Measurements from ENCODE around the gene EVI5.
"Not testable (repeated sequence)": the region's sequence is repeated elsewhere in the genome, so short reads cannot be mapped to it uniquely, and the experiment has no call there.

Gene EVI5

DNA sequence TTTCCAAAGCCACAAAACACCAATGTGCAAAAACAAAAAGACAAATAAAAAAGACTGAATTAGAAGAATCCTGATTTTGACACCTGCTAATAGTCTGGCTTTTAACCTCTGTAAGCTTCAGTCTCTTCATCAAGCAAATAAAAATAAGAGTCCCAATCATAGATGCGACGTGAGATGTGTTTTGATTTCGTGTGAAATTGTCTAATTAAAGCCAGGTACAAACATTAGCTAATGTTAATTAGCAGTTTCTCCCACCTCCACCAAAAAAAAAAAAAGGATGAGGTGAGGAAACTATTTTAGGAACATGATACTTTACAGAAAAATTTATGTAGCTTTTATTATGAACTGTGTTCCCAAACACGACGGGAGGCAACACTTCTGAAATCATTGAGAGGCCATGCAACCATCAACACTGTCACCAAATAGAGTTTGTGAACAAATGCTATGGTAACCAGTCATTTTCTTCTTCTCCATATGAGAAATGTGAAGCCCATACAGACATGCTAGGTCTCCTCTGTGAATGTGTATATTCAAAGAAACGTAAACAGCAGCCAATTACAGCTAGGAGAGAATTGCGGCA lies 6.7 kb upstream of the EVI5 start:
- no peak for DNase-seq (ENCODE audit: low spot score)

DNA sequence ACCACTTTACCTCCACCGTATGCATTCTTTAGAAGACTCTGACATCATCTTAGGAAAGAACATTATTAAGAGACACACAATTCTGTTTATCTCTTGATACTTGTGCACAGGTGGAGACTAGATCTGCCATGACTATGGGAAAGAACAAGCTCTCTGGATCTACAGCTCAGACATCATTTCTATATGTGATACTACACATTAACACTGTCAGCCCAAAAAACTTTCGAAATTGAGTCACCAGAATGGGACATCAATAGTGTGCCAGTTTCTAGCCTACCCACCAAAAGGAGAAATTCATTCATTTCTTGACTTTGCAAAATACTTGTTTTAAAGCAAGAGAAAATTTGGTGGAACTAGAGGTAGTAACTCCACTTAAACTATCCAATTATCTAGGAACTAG lies 6.0 kb upstream of the EVI5 start:
- no peak for DNase-seq (ENCODE audit: low spot score)

DNA sequence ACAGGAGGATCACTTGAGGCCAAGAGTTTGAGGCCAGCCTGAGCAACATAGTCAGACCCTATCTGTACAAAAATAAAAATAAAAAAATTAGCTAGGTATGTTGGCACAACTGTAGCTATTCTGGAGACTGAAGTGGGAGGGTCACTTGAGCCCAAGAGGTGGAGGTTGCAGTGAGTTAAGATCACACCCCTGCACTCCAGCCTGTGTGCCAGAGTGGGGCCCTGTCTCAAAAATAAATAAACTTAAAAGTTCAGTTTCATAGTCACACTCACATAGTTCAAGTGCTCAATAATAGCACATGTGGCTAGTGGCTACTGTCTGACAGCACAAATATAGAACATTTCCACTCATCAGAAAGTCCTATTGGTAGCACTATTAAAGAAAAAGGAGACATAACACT lies 5.2 kb upstream of the EVI5 start:
- DNase-seq (ENCODE audit: low spot score): no peak

DNA sequence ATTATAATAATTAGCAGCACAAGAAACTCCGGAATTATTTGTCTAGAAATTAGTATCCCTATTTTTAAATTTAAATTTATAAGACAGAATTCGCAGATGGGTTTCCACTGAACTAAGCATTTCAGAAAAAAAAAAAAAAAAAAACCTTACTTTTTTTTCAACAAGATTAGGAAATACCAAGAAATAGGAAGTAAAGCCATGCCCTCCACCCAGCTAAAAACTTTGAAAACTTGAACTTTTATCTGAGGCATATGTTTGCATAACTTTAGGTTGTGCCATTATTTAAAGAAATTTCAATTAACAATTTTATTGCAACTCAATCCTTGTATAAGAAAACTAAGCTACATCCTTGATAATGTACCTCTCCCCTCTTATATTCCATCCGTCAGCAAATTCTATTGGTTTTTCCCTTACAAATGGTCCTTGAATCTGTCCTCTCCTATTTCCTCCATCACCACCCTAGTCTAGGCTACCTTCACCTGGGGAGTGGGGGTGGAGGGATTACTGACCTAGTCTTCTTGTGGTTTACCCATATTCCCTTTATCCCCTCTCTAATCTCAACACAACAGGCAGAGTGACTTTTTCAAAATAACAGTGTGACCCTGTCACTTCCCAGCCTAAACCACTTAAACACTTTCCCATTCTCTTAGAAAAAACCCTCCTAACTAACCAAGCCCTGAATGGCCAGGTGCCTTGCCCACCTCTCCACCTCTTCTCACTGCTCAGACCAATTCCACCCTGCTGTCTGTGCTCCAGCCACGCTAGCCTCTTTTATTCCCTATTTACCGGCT lies 1.4 kb upstream of the EVI5 start:
- DNase-seq (ENCODE audit: low spot score): no peak

DNA sequence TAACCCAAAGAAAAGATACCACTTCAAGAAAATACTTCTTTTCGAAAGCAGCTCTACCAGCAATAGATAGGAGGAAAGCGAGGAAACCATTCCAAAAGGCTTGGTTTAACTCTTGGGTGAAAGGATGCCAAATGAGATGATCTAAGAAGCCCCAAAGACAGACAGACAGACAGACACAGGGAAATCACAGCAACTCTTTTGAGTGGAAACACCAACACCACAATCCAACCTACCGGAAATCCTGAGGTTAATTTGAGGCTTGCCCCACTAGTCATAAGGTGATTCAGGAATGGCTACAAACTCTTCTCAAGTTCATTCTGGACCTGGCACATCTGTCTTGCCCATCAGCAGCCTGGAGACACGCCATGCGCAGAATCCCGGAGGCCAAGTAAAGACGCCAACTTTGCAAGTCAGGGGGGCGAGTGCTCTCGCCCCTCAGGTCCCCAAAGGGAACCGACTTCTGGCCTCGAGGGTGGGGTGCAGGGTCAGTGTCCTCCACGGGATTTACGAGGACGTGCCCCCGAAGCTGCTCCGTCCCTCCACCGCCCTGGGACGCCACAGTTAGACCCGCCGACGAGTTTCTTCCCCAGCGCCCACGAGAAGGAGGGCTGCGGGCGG lies 778 bp downstream of the EVI5 start:
- no peak for DNase-seq (ENCODE audit: low spot score)

DNA sequence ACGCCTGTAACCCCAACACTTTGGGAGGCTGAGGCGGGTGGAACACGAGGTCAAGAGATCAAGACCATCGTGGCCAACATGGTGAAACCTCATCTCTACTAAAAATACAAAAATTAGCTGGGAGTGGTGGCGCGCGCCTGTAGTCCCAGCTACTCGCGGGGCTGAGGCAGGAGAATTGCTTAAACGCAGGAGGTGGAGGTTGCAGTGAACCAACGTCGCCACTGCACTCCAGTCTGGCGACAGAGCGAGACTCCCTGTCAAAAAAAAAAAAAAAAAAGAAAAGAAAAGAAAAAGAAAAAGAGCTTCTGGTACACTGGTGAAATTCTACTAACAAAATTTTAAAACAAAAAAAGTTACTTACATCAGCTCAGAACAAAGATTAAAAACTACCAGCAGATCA lies 1.4 kb downstream of the EVI5 start:
- DNase-seq (ENCODE audit: low spot score): not testable (repeated sequence)

DNA sequence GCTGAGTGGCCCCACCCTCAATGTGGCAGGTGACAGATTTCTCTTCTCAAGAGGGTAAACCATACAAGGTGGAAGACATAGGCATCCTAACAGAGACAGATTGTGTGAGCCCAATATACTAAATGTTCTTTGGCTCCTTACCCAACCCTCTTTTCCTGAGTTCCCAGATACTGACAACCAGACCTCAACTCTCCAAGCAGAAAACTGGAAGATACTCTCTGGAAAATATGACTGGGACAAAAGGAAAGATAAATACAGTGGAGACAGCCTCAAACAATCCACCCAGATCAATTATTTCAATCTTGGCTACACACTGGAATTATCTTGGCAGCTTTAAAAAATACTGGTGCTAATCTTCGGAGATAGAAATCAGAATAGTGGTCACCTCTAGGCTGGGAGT lies 6.5 kb downstream of the EVI5 start:
- DNase-seq (ENCODE audit: low spot score): no peak

DNA sequence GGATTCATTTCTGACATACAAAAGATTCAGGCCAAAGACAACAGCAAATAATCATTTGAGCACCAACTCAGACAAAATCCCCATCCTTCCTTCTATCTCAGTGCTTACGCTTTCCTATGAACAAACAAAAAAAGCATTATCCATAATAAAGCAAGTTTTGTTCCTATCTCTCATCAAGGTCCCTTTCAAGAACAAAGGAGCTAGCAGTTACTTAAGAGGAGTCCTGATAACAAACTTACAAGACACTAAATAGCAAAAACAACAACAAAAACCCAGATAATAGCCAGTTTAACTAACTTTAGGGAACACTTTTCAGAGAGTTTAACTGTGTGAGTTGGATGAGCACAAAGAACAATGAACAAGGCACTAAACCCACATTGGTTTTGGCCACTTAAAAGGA lies 10.5 kb downstream of the EVI5 start:
- no peak for DNase-seq (ENCODE audit: low spot score)

DNA sequence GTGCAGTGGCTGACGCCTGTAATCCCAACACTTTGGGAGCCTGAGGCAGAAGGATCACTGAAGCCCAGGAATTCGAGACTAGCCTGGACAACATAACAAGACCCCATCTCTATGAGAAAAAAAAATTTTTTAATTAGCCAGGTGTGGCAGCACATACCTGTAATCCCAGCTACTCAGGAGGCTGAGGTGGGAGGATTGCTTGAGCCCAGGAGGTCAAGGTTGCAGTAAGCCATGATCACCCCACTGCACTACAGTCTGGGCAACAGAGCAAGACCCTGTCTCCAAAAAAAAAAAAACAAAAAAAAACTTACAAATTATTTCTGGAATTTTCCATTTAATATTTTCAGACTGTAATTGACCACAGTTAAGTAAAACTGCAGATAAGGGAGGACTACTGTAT lies 11.2 kb downstream of the EVI5 start:
- not testable (repeated sequence) for DNase-seq (ENCODE audit: low spot score)

DNA sequence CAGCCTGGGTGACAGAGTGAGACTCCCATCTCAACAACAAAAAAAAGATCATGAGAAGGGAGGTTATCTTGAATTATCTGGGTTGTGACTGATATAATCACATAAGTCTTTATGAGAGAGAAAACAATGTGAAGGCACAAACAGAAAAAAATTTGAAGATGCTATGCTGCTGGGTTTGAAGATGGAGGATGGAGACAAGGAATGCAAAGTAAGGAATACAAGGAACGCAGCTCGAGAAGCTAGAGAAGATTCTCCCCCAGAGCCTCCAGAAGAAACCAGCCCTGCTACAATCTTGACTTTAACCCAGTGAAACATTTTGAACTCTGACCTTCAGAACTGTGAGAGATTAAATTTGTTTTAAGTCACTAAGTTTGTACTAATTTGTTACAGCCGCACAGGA lies 15.1 kb downstream of the EVI5 start:
- DNase-seq (ENCODE audit: low spot score): no peak

DNA sequence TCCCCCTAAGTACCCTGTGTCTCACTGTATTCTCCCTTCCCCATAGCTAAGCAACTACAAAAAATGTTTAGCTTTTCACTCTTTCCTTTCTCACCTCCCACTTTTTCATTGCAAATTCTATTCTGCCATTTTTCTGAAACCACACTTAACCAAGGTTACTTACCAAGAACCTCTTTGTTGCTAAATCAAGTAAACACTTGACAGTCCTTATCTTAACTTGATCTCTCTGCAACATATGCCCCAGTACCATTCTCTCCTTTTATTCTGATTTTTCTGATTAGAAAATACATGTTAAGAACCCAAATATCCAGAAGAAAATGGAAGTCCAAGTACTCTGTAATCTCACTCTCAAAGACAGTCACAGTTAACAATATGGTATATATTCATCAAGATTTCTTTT lies 16.0 kb downstream of the EVI5 start:
- no peak for DNase-seq (ENCODE audit: low spot score)

DNA sequence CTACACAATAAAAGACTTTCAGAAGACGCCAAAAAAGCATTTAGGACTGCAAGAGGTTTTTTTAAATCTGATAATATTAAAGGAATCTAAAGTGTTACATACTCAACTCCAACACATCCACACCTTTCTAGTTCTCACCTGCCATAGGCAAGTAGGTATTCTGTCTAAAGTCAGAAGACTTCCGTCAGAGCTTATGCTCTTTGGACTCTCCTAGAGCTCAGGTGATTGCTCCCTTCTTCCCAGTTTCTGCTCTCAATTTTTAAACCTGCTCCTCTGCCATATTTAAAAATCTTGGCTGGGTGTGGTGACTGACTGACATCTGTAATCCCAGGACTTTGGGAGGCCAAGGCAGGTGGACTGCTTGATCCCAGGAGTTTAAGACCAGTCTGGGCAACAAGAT lies 16.6 kb downstream of the EVI5 start:
- no peak for DNase-seq (ENCODE audit: low spot score)

DNA sequence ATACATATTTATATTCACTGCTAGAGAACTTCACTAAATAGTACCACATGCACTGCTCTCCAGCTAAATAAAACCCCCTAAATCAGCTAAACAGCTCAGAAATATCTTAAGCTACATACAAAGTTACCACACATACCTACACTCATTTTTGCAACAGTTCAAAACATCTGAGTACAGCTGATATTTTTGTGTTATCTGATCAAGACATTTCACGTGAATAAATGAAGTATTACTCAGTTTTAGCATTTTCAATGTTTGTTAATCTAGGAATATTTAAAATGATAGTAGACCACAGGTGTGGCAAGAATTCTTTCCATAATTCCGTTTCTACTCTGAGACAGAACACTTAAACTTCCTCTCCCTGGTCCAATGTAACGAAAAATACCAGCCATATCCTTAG lies 20.8 kb downstream of the EVI5 start:
- no peak for DNase-seq (ENCODE audit: low spot score)

DNA sequence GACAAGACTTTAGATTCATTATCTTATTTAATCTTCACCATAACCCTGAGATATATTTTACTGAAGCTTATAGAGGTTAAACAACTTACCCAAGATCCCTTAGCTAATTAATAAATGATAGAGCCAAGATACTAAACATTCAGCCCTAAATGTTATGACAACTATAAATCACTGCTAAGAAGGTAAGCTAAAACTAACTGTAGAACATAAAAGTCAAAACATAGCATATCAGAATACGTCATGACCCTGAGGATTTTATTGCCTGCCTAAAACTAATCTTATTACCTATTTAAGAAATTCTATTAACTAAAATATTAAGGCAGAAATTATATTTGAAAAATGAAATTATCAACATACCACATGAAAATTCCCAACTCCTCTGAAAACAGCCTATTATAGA lies 22.6 kb downstream of the EVI5 start:
- DNase-seq (ENCODE audit: low spot score): no peak

DNA sequence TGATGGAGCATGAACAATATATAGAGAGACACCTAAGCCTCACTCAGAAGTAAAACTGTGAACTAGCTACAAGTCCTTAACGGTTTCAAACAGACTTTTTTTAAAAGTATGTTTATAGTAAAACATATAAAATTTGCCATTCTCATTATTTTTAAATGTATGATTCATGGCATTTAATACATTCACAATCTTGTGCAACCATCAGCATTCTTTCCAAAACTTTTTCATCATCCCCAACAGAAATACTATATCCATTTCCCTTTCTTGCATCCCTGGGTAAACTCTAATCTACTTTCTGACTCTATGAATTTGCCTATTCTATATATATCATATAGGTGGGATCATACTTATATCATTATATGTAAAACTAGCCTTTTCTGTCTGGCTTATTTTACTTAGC lies 25.5 kb downstream of the EVI5 start:
- DNase-seq (ENCODE audit: low spot score): no peak

DNA sequence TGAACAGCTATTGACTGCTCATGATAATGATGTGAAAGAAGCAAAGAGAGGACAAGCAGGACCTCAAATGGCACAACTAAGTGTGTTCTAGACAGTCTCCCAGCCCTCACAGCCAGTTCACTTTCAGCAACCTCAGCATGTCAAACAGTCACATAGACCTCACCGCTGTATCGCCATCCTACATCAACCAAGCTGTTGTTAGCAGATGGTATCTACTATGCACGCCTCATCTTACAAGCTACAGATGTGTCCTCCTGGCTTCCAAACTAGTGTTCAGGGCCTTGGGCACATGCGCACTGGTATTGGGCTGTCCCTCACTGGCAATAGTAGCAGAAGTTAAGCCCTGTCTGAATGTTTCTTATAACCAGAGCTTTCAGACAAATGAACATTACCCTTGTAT lies 28.4 kb downstream of the EVI5 start:
- no peak for DNase-seq (ENCODE audit: low spot score)

DNA sequence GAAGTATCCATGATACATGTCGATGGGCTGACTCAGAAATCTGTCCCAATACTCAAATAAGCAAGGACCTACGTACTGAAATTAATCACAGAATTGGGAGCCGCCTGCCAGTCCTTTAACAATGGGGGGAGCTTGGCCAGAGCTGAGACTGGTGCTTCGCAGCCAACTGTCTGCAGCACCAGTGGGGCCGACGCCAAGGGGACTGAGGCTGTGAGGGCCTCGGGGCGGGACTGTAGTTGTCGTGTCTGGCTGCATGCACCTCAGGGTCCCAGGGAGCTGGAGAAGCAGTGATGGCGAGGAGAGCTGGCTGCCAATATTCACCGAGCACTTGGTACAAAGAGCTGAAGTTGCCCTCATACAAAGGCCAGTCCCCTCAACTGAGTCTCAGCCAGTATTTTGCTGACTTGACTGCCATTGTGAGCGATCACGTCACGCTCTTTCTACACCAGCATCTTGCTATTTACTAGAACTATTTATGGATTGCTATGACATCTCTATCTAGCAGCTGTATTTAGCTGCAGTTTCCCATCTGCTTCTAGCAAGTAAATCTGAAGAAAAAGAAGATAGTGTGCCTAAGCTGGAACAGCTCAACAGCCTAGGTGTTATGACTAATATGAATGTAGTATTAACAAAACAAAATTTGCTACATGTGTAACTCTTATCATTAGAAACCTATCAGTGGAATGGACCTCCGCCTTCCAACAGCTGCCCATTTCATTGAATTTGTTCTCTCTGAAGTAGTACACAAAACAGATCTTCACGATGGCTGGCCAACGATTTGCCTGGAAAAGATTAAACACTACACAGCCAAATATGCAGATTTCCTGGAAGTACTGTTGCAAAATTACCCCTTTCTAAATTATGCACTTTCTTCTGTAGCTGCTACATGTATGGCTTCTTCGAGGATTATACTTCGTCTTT lies 29.1 kb downstream of the EVI5 start:
- no peak for DNase-seq (ENCODE audit: low spot score)

DNA sequence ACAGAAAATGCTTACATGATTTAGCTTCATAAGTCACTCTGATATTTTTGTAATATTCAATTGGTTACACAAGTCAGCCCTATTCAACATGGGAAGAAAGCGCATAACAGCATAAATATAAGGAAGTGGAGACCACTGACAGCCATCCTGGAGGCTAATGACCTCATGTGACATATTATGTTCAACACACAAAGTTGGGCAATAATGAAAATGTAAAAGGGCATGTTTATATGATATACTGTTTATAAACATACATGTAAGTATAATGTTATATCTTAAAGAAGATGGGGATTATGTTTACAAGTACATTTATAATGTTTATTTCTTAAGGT lies 30.2 kb downstream of the EVI5 start:
- no peak for DNase-seq (ENCODE audit: low spot score)

DNA sequence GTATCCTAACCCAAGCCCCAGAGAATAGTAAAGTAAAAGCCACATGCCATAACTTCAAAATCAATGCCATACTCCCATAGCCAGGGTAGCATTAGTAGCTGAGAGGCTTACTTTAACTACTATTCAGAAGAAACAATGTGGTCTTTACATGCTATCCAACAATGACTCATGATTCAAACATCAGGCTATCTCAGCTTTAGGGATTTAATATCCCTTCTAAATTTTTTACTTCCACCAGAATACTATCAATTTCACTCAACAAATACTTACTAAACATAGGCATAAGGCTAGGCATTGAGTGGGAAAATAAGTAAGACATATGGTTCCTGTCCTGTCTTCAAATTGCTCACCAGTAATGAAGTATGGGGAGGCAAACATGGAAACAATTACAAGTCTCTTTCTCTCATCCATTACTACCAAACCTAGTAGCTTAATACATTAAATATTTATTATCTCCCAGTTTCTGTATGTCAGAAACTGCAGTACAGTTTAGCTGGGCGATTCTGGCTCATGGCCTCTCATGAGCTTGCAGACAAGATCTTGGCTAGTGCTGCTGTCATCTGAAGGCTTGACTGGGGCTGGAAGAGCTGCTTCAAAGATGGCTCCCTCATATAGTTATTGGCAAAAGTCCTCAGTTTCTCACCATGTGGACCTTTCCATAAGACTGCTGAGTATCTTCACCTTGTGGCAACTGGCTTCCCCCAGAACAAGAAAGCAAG lies 30.7 kb downstream of the EVI5 start:
- no peak for DNase-seq (ENCODE audit: low spot score)

DNA sequence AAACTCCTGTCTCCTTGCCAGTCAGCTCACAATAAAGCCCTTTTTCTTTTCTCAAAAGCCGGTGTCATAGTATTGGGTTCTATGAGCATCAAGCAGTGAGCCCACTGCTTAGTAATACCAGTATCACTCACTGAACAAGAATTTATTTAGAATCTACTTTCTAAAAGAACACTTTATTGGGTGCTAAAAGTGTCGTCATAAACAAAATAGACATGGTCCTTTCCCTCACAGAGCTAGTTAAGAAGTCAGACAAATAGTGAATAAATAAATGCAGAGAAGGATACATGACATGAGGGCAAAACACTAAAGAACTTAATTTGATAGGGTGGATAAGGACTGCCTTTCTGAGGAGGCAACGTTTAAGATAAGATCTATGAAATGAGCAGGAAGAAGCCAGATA lies 32.2 kb downstream of the EVI5 start:
- DNase-seq (ENCODE audit: low spot score): no peak

DNA sequence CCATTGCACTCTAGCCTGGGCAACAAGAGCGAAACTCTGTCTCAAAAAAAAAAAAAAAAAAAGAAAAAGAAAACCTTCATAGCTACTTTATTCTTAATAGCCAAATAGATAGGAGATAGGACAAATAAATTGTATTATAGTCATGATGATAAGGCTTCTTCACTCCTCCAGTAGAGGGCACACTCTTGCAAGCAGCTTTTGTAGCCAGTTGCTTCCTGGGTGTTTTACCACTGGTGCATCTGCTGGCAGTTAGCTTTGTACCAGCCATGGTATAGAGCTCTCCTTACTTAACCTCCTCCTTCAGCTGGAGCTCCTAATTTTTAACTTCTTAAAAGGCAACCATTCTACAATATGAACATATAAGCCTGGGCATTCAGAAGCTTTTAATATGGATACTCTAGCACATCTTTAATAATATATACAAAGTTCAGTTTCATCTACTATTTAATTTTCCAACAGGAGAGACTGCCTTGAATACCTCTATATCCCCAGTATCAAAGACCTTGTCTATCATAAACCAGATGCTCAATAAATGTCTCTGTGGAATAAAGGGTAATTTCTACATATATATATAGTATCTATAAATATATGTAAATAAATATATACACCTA lies 35.8 kb downstream of the EVI5 start:
- peak; percentile 57 for DNase-seq (ENCODE audit: low spot score)

DNA sequence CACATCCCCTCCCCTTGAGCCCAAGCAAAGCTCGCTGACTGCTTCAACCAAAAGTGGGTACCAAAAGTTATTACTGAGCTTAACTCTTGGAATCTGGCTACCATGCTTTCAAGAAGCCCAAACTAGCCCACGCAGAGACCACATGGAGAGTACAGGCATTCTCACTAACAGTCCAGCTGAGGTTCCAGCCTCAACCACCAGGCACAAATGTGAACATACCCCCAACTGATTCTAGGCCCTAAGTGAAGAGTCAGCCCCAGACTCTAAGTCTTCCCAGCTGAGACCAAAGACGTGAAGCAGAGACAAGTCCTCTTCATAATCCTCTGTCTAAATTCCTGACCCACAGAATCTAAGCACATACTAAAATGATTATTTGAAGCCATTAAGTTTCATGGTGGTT lies 36.8 kb downstream of the EVI5 start:
- DNase-seq (ENCODE audit: low spot score): no peak

Measured in hematopoietic multipotent progenitor cell treated with erythropoietin and hydrocortisone succinate and interleukin-3 and kit ligand, for 15 days (in vitro differentiated cells).